GM23338 (cell line): ENCODE measurements around the gene TAF3. TPM values are rescaled to one million over a fixed set of nuclear protein-coding genes. Genes with fewer than 3 reads are reported as not detected.

Experiments used
- ATAC-seq: fragments of 200-7000 bp; cut with Tn5 transposase; 3 replicates; pipeline ENCODE4 v1.9.1; 2020
- DNase-seq: peaks from one replicate; pipeline ENCODE4 v3.0.0-alpha.2; 2015; ENCODE audit warnings: low spot score
- H2AFZ ChIP-seq: fragments of 200-600 bp; sonication (generic); 2 replicates; pipeline ENCODE4 v1.8.0; 2016; ENCODE audit warnings: antibody characterized with exemption, mild to moderate bottlenecking, moderate library complexity
- H3F3A ChIP-seq: fragments of 200-600 bp; sonication (generic); replicated peaks from 2 replicates; pipeline ENCODE4 v1.8.0; 2017; ENCODE audit warnings: antibody characterized with exemption, mixed run types, low read depth
- H3K27ac ChIP-seq: fragments of 200-600 bp; sonication (generic); 2 replicates; pipeline ENCODE4 v1.6.1; 2016; ENCODE audit warnings: low read depth
- H3K27me3 ChIP-seq: fragments of 200-600 bp; sonication (generic); 2 replicates; pipeline ENCODE4 v1.8.0; 2016; ENCODE audit warnings: mild to moderate bottlenecking, mixed run types, moderate library complexity; ENCODE audit not compliant: insufficient read depth
- H3K36me3 ChIP-seq: fragments of 200-600 bp; sonication (generic); 2 replicates; pipeline ENCODE4 v1.8.0; 2016; ENCODE audit warnings: mild to moderate bottlenecking; ENCODE audit not compliant: insufficient read depth
- H3K4me1 ChIP-seq: fragments of 200-600 bp; sonication (generic); 2 replicates; pipeline ENCODE4 v1.8.0; 2016; ENCODE audit warnings: mild to moderate bottlenecking, moderate library complexity; ENCODE audit not compliant: insufficient read depth
- H3K4me2 ChIP-seq: fragments of 200-600 bp; sonication (generic); 2 replicates; pipeline ENCODE4 v1.7.1; 2017; ENCODE audit warnings: mixed run types
- H3K4me3 ChIP-seq: fragments of 200-600 bp; sonication (generic); 2 replicates; pipeline ENCODE4 v1.6.1; 2016; ENCODE audit warnings: mixed run types
- H3K79me2 ChIP-seq: fragments of 200-600 bp; sonication (generic); replicated peaks from 2 replicates; pipeline ENCODE4 v1.8.0; 2017; ENCODE audit warnings: mild to moderate bottlenecking; ENCODE audit not compliant: insufficient read depth
- H3K9me2 ChIP-seq: fragments of 200-600 bp; sonication (generic); 2 replicates; pipeline ENCODE4 v1.8.0; 2017; ENCODE audit not compliant: insufficient read depth
- H4K20me1 ChIP-seq: fragments of 200-600 bp; sonication (generic); replicated peaks from 2 replicates; pipeline ENCODE4 v1.8.0; 2017; ENCODE audit warnings: mild to moderate bottlenecking; ENCODE audit not compliant: insufficient read depth
- H3K27ac Mint-ChIP-seq: 2 replicates; pipeline ENCODE4 v1.8.0; 2020; ENCODE audit warnings: inconsistent platforms, mild to moderate bottlenecking, moderate library complexity, mixed read lengths
- H3K27me3 Mint-ChIP-seq: 3 replicates; pipeline ENCODE4 v1.8.0; 2022; ENCODE audit warnings: low read depth, mild to moderate bottlenecking, moderate library complexity, mixed read lengths, inconsistent platforms; ENCODE audit not compliant: insufficient read depth, poor library complexity
- H3K36me3 Mint-ChIP-seq: 3 replicates; pipeline ENCODE4 v1.8.0; 2021; ENCODE audit warnings: low read depth, mild to moderate bottlenecking, inconsistent platforms, moderate library complexity, mixed read lengths
- H3K4me1 Mint-ChIP-seq: 3 replicates; pipeline ENCODE4 v1.8.0; 2020; ENCODE audit warnings: mild to moderate bottlenecking, inconsistent platforms, mixed read lengths
- H3K4me3 Mint-ChIP-seq: 3 replicates; pipeline ENCODE4 v1.8.0; 2021; ENCODE audit warnings: moderate library complexity, mild to moderate bottlenecking, inconsistent platforms, mixed read lengths
- H3K9me3 Mint-ChIP-seq: 3 replicates; pipeline ENCODE4 v1.8.0; 2020; ENCODE audit warnings: moderate library complexity, mild to moderate bottlenecking, inconsistent platforms, mixed read lengths
- EZH2 ChIP-seq: fragments of 200-600 bp; sonication (generic); IDR thresholded peaks from one replicate; pipeline ENCODE4 v1.8.0; 2017; ENCODE audit warnings: antibody characterized with exemption, mild to moderate bottlenecking, low read depth; ENCODE audit not compliant: unreplicated experiment
- EZH2phosphoT487 ChIP-seq: fragments of 200-600 bp; sonication (generic); IDR thresholded peaks from one replicate; pipeline ENCODE4 v1.8.1; 2018; ENCODE audit warnings: antibody characterized with exemption; ENCODE audit not compliant: unreplicated experiment
- JUNB ChIP-seq: IDR thresholded peaks from one replicate; pipeline ENCODE4 v1.6.1; 2016; ENCODE audit warnings: antibody characterized with exemption; ENCODE audit not compliant: unreplicated experiment
- NANOG ChIP-seq: IDR thresholded peaks from 2 replicates; pipeline ENCODE4 v1.6.1; 2016; ENCODE audit warnings: antibody characterized with exemption, borderline replicate concordance
- POLR2AphosphoS5 ChIP-seq: IDR thresholded peaks from 2 replicates; pipeline ENCODE4 v1.6.1; 2016; ENCODE audit warnings: antibody characterized with exemption, low read depth
- STAT1 ChIP-seq: IDR thresholded peaks from one replicate; pipeline ENCODE4 v1.6.1; 2016; ENCODE audit warnings: antibody characterized with exemption; ENCODE audit not compliant: unreplicated experiment
- ZNF114 ChIP-seq: fragments of 250-450 bp; sonication (Bioruptor Pico); IDR thresholded peaks from 2 replicates; pipeline ENCODE4 v1.5.0; 2020; ENCODE audit warnings: mild to moderate bottlenecking, moderate library complexity
- ZNF331 ChIP-seq: fragments of 250-450 bp; sonication (Bioruptor Pico); IDR thresholded peaks from 2 replicates; pipeline ENCODE4 v1.5.0; 2020; ENCODE audit warnings: low read depth, mild to moderate bottlenecking, moderate library complexity
- polyA plus RNA-seq: library from polyadenylated mRNA; unstranded; fragments of >200 nt; fragmentation: Nextera tagmentation; extraction: Ambion mirVana; gene quantifications from 2 replicates; pipeline ENCODE4 v1.2.1, GENCODE V29; 2016
- total RNA-seq: library from RNA; depleted of rRNA; stranded (reverse); fragments of >200 nt; shearing (Covaris generic); gene quantifications from 2 replicates; pipeline ENCODE4 v1.2.3, GENCODE V29; 2014
- TF ChIP-seq, protein P1 (sequence below): IDR thresholded peaks from 2 replicates; pipeline ENCODE4 v1.6.1; 2016; ENCODE audit warnings: antibody characterized with exemption
- TF ChIP-seq, protein P2 (sequence below), 2 experiments: fragments of 200-600 bp in 1 of 2; sonication (generic) in 1 of 2; conservative IDR thresholded peaks; 2 replicates each; pipeline versions ENCODE4 v1.5.1 to v1.6.1; 2016 to 2017; ENCODE audit warnings: antibody characterized with exemption in 2 of 2, low read depth in 2 of 2, mild to moderate bottlenecking in 2 of 2, moderate library complexity in 1 of 2
- TF ChIP-seq, protein P3 (sequence below): fragments of 250-450 bp; sonication (Bioruptor Pico); IDR thresholded peaks from 2 replicates; pipeline ENCODE4 v1.5.0; 2020; ENCODE audit warnings: mild to moderate bottlenecking, moderate library complexity

Gene TAF3
- total and polyA plus RNA-seq, 2 experiments from 2014 or later = 6.4 to 15.2 TPM

DNA sequence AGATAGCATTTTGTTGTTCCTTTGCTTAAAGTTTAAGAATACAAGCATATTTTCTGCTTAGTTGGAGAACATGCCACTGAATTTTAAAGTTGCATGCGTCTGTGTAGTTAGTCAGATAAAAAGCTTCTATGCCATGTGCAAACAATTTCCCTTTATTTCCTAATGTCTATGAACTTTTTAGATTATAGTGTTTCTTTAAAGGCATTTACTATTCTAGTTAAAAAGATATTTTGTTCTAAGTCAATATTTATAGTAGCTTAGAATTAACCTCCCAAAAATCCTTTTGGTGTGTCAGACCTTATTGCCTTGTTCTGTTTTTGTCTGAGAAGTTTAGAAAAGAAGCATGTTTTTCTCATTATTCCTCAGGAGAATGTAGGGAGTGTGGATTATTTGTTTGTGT lies 137.1 kb downstream of the TAF3 start (continued):
- TF ChIP-seq NANOG = no peak
- TF ChIP-seq, protein P1, sequence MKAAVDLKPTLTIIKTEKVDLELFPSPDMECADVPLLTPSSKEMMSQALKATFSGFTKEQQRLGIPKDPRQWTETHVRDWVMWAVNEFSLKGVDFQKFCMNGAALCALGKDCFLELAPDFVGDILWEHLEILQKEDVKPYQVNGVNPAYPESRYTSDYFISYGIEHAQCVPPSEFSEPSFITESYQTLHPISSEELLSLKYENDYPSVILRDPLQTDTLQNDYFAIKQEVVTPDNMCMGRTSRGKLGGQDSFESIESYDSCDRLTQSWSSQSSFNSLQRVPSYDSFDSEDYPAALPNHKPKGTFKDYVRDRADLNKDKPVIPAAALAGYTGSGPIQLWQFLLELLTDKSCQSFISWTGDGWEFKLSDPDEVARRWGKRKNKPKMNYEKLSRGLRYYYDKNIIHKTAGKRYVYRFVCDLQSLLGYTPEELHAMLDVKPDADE = no peak

DNA sequence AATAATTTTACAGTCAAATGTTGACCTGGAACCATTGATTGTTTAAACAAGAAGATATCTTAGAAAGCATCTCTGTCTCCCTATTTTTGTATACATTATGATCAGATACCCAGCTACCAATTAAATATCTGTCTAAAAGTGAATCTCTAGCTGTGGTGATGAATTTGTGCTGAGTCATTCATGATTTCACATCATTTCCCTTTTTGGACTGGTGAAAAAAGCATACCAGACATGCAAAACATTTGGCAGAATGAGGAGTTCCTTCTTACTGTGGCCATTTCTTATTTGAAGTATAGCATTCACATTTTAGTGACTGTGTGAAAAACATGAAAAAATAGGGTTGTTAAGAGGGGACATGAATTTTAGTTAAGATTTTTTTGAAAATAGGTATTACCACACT lies 138.2 kb downstream of the TAF3 start:
- Mint-ChIP-seq H3K27me3 (no peaks in the 10 kb centered on the region), H3K9me3 (no peaks in the 10 kb centered on the region), H3K27ac (peak overlapping the region; percentile 29; the same call in 1 of the 2 replicates), H3K4me3 (no peak overlapping the region), H3K36me3 (no peaks in the 10 kb centered on the region), H3K4me1 (no peaks in the 10 kb centered on the region)
- Histone ChIP-seq H2AFZ (no peak overlapping the region), H3K36me3 (no peaks in the 10 kb centered on the region), H3K4me2 (no peak overlapping the region), H3K9me2 (no peaks in the 10 kb centered on the region), H3K79me2 (no peaks in the 10 kb centered on the region; the same call in 1 of the 2 replicates), H3K4me3 (no peak overlapping the region), H3K27ac (no peak overlapping the region), H3K4me1 (no peaks in the 10 kb centered on the region), H3K27me3 (no peaks in the 10 kb centered on the region), H3F3A (no peaks in the 10 kb centered on the region), H4K20me1 (no peaks in the 10 kb centered on the region)
- DNase-seq (no peak), ATAC-seq (no peak)
- no peak for TF ChIP-seq EZH2
- no peak for TF ChIP-seq ZNF331 (CRISPR knock-in tag)
- TF ChIP-seq STAT1 = no peak
- no peak for TF ChIP-seq JUNB
- TF ChIP-seq, protein P2, sequence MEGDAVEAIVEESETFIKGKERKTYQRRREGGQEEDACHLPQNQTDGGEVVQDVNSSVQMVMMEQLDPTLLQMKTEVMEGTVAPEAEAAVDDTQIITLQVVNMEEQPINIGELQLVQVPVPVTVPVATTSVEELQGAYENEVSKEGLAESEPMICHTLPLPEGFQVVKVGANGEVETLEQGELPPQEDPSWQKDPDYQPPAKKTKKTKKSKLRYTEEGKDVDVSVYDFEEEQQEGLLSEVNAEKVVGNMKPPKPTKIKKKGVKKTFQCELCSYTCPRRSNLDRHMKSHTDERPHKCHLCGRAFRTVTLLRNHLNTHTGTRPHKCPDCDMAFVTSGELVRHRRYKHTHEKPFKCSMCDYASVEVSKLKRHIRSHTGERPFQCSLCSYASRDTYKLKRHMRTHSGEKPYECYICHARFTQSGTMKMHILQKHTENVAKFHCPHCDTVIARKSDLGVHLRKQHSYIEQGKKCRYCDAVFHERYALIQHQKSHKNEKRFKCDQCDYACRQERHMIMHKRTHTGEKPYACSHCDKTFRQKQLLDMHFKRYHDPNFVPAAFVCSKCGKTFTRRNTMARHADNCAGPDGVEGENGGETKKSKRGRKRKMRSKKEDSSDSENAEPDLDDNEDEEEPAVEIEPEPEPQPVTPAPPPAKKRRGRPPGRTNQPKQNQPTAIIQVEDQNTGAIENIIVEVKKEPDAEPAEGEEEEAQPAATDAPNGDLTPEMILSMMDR (conservative IDR thresholded peaks at IDR 0.05; ENCODE audit: low read depth in 2 of 2) = no peak

DNA sequence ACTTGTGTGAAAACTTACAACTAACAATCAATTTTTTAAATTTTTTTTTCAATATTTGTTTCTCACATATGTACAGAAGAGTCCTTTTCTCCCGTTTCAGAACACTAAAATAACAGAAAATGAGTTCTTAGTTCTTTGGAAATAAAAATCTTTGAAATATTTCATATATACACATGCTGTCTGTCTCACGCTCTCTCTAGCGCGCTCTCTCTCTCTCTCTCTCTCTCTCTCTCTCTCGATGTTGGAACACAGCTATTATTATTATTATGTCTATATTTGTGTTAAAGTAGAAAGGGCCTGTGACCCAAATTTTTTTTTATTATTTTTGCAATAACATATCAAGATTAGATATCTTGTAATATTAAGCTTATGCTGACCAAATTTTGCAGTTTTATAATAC lies 139.3 kb downstream of the TAF3 start:
- Histone ChIP-seq H2AFZ (no peak overlapping the region), H3K27ac (no peak overlapping the region), H4K20me1 (no peaks in the 10 kb centered on the region), H3K4me1 (no peaks in the 10 kb centered on the region), H3K36me3 (no peaks in the 10 kb centered on the region), H3K79me2 (no peaks in the 10 kb centered on the region; the same call in 1 of the 2 replicates), H3K9me2 (no peaks in the 10 kb centered on the region), H3K27me3 (no peaks in the 10 kb centered on the region), H3K4me2 (no peak overlapping the region), H3K4me3 (no peak overlapping the region), H3F3A (no peaks in the 10 kb centered on the region)
- DNase-seq (no peak), ATAC-seq (no peak)
- Mint-ChIP-seq H3K4me3 (no peak overlapping the region), H3K36me3 (no peaks in the 10 kb centered on the region), H3K27ac (no peak overlapping the region), H3K27me3 (no peaks in the 10 kb centered on the region), H3K4me1 (no peaks in the 10 kb centered on the region), H3K9me3 (no peaks in the 10 kb centered on the region)
- TF ChIP-seq POLR2AphosphoS5 = no peak
- no peak for TF ChIP-seq EZH2
- TF ChIP-seq, protein P3, sequence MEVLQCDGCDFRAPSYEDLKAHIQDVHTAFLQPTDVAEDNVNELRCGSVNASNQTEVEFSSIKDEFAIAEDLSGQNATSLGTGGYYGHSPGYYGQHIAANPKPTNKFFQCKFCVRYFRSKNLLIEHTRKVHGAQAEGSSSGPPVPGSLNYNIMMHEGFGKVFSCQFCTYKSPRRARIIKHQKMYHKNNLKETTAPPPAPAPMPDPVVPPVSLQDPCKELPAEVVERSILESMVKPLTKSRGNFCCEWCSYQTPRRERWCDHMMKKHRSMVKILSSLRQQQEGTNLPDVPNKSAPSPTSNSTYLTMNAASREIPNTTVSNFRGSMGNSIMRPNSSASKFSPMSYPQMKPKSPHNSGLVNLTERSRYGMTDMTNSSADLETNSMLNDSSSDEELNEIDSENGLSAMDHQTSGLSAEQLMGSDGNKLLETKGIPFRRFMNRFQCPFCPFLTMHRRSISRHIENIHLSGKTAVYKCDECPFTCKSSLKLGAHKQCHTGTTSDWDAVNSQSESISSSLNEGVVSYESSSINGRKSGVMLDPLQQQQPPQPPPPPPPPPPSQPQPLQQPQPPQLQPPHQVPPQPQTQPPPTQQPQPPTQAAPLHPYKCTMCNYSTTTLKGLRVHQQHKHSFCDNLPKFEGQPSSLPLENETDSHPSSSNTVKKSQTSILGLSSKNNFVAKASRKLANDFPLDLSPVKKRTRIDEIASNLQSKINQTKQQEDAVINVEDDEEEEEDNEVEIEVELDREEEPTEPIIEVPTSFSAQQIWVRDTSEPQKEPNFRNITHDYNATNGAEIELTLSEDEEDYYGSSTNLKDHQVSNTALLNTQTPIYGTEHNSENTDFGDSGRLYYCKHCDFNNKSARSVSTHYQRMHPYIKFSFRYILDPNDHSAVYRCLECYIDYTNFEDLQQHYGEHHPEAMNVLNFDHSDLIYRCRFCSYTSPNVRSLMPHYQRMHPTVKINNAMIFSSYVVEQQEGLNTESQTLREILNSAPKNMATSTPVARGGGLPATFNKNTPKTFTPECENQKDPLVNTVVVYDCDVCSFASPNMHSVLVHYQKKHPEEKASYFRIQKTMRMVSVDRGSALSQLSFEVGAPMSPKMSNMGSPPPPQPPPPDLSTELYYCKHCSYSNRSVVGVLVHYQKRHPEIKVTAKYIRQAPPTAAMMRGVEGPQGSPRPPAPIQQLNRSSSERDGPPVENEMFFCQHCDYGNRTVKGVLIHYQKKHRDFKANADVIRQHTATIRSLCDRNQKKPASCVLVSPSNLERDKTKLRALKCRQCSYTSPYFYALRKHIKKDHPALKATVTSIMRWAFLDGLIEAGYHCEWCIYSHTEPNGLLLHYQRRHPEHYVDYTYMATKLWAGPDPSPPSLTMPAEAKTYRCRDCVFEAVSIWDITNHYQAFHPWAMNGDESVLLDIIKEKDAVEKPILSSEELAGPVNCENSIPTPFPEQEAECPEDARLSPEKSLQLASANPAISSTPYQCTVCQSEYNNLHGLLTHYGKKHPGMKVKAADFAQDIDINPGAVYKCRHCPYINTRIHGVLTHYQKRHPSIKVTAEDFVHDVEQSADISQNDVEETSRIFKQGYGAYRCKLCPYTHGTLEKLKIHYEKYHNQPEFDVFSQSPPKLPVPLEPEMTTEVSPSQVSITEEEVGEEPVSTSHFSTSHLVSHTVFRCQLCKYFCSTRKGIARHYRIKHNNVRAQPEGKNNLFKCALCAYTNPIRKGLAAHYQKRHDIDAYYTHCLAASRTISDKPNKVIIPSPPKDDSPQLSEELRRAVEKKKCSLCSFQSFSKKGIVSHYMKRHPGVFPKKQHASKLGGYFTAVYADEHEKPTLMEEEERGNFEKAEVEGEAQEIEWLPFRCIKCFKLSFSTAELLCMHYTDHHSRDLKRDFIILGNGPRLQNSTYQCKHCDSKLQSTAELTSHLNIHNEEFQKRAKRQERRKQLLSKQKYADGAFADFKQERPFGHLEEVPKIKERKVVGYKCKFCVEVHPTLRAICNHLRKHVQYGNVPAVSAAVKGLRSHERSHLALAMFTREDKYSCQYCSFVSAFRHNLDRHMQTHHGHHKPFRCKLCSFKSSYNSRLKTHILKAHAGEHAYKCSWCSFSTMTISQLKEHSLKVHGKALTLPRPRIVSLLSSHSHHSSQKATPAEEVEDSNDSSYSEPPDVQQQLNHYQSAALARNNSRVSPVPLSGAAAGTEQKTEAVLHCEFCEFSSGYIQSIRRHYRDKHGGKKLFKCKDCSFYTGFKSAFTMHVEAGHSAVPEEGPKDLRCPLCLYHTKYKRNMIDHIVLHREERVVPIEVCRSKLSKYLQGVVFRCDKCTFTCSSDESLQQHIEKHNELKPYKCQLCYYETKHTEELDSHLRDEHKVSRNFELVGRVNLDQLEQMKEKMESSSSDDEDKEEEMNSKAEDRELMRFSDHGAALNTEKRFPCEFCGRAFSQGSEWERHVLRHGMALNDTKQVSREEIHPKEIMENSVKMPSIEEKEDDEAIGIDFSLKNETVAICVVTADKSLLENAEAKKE (CRISPR knock-in tag) = no peak
- TF ChIP-seq NANOG = no peak
- no peak for TF ChIP-seq JUNB
- no peak for TF ChIP-seq STAT1
- no peak for TF ChIP-seq ZNF114
- TF ChIP-seq EZH2phosphoT487 = no peak
